K562 (cell line): ENCODE results near the gene NDUFB7.

Experiments used
- ATF2 ChIP-seq: sonication (generic); formaldehyde crosslinking; IDR thresholded peaks from 2 replicates; pipeline ENCODE4 v1.8.1; 2022; ENCODE audit warnings: missing genetic modification reagents
- EP300 ChIP-seq: IDR thresholded peaks from 2 replicates; pipeline ENCODE4 v1.6.1; 2012; ENCODE audit warnings: low read length, improper control_type of control experiment
- POLR2A ChIP-seq: fragments of 450-650 bp; conservative IDR thresholded peaks from 2 replicates; pipeline ENCODE4 v1.6.1; 2016
- RBM14 ChIP-seq: fragments of 200-400 bp; formaldehyde crosslinking; IDR thresholded peaks from 2 replicates; pipeline ENCODE4 v1.6.1; 2018; ENCODE audit warnings: low read depth, mild to moderate bottlenecking, low read length, moderate library complexity, borderline replicate concordance; ENCODE audit not compliant: insufficient read depth
- TFE3 ChIP-seq: fragments of 450-650 bp; formaldehyde crosslinking; IDR thresholded peaks from 2 replicates; pipeline ENCODE4 v1.4.0; 2020; ENCODE audit warnings: mild to moderate bottlenecking, mixed read lengths

- TF ChIP-seq POLR2A (no peak), ATF2 (CRISPR knock-in tag) (no peak), EP300 (no peak), TFE3 (CRISPR knock-in tag) (no peak), RBM14 (no peak)
These were observed 3.6 kb upstream of the NDUFB7 start for GRCh38 chr19:14575428-14575980.
